Trophoblast cell (in vitro differentiated cells and primary cell): ENCODE measurements around the gene ZFYVE28.

Experiments
- DNase-seq, 2 donors: peaks; one replicate each; pipeline ENCODE4 v3.0.0-alpha.2; 2016
- H2AFZ ChIP-seq: 2 replicates; pipeline ENCODE4 v1.6.1; 2013; ENCODE audit warnings: low read length, moderate library complexity, mild to moderate bottlenecking; ENCODE audit not compliant: insufficient read depth, poor library complexity
- H2AK5ac ChIP-seq: 2 replicates; pipeline ENCODE4 v1.6.1; 2013; ENCODE audit warnings: mild to moderate bottlenecking, low read length
- H2BK120ac ChIP-seq: 2 replicates; pipeline ENCODE4 v1.6.1; 2013; ENCODE audit warnings: low read length, mild to moderate bottlenecking, moderate library complexity; ENCODE audit not compliant: insufficient read depth, poor library complexity
- H2BK12ac ChIP-seq: 2 replicates; pipeline ENCODE4 v1.6.1; 2013; ENCODE audit warnings: mild to moderate bottlenecking, low read length, moderate library complexity
- H2BK5ac ChIP-seq: 2 replicates; pipeline ENCODE4 v1.6.1; 2013; ENCODE audit warnings: low read length, low read depth, moderate library complexity, mild to moderate bottlenecking; ENCODE audit not compliant: poor library complexity
- H3K14ac ChIP-seq: 2 replicates; pipeline ENCODE4 v1.6.1; 2013; ENCODE audit warnings: mild to moderate bottlenecking, low read length
- H3K18ac ChIP-seq: 2 replicates; pipeline ENCODE4 v1.6.1; 2013; ENCODE audit warnings: mild to moderate bottlenecking, low read length
- H3K23ac ChIP-seq: 2 replicates; pipeline ENCODE4 v1.6.1; 2013; ENCODE audit warnings: low read length
- H3K27ac ChIP-seq: 2 replicates; pipeline ENCODE4 v1.5.1; 2013; ENCODE audit warnings: low read depth, mild to moderate bottlenecking, inconsistent platforms, low read length, moderate library complexity
- H3K27me3 ChIP-seq: 2 replicates; pipeline ENCODE4 v1.6.1; 2013; ENCODE audit warnings: inconsistent platforms, mild to moderate bottlenecking, low read length, moderate library complexity; ENCODE audit not compliant: insufficient read depth
- H3K36me3 ChIP-seq, 2 experiments: 1 replicate in 1 of 2; 2 replicates in 1 of 2; pipeline ENCODE4 v1.6.1; 2013; ENCODE audit warnings: low read length in 2 of 2, mild to moderate bottlenecking in 2 of 2, moderate library complexity in 1 of 2; ENCODE audit not compliant: insufficient read depth in 2 of 2, control insufficient read depth in 1 of 2
- H3K4ac ChIP-seq: 2 replicates; pipeline ENCODE4 v1.6.1; 2013; ENCODE audit warnings: low read depth, mild to moderate bottlenecking, low read length, moderate library complexity
- H3K4me1 ChIP-seq, 2 experiments: 1 replicate in 1 of 2; 2 replicates in 1 of 2; pipeline ENCODE4 v1.6.1; 2013; ENCODE audit warnings: low read length in 2 of 2, mild to moderate bottlenecking in 2 of 2, moderate library complexity in 1 of 2; ENCODE audit not compliant: insufficient read depth in 2 of 2, control insufficient read depth in 1 of 2
- H3K4me2 ChIP-seq: 2 replicates; pipeline ENCODE4 v1.6.1; 2013; ENCODE audit warnings: inconsistent platforms, mild to moderate bottlenecking, low read length, moderate library complexity
- H3K4me3 ChIP-seq: 2 replicates; pipeline ENCODE4 v1.5.1; 2013; ENCODE audit warnings: mild to moderate bottlenecking, low read depth, low read length, inconsistent platforms
- H3K79me1 ChIP-seq: one replicate; pipeline ENCODE4 v1.6.1; 2013; ENCODE audit warnings: low read length
- H3K79me2 ChIP-seq: 2 replicates; pipeline ENCODE4 v1.6.1; 2013; ENCODE audit warnings: low read length, mild to moderate bottlenecking; ENCODE audit not compliant: control insufficient read depth, insufficient read depth, poor library complexity
- H3K9ac ChIP-seq: 2 replicates; pipeline ENCODE4 v1.6.1; 2013; ENCODE audit warnings: mild to moderate bottlenecking, low read length
- H3K9me3 ChIP-seq: 2 replicates; pipeline ENCODE4 v1.6.1; 2013; ENCODE audit warnings: low read depth, mild to moderate bottlenecking, control low read depth, inconsistent platforms, low read length; ENCODE audit not compliant: insufficient read depth
- H4K12ac ChIP-seq: 2 replicates; pipeline ENCODE4 v1.6.1; 2013; ENCODE audit warnings: low read depth, mild to moderate bottlenecking, low read length, moderate library complexity
- H4K8ac ChIP-seq: 2 replicates; pipeline ENCODE4 v1.6.1; 2013; ENCODE audit warnings: low read depth, mild to moderate bottlenecking, low read length, moderate library complexity
- H4K91ac ChIP-seq: one replicate; pipeline ENCODE4 v1.6.1; 2013; ENCODE audit warnings: low read depth, mild to moderate bottlenecking, low read length, moderate library complexity
- WGBS: extraction: QIAGEN DNeasy Blood & Tissue Kit; methylation state at CpG from one replicate; pipeline ENCODE4 v1.1.7; 2013; ENCODE audit warnings: missing lambda C conversion rate; ENCODE audit not compliant: insufficient read length, insufficient coverage; ENCODE audit errors: extremely low coverage; 5-methylcytosine and 5-hydroxymethylcytosine counted together

Gene ZFYVE28

GRCh38 chr4:2335729-2336101, 82.7 kb downstream of the ZFYVE28 start:
- H2BK5ac ChIP-seq: no peak overlapping the region
- no peaks in the 10 kb centered on the region for H3K79me1 ChIP-seq
- H3K27ac ChIP-seq: no peak overlapping the region
- WGBS: no CpG with 5 or more reads among the region's 9 CpGs
- H2AFZ ChIP-seq: no peak overlapping the region
- no peak overlapping the region for H2BK120ac ChIP-seq
- no peak overlapping the region for H3K14ac ChIP-seq
- H3K4me1 ChIP-seq: no peaks in the 10 kb centered on the region
- H3K79me2 ChIP-seq: no peaks in the 10 kb centered on the region
- no peak overlapping the region for H4K12ac ChIP-seq
- H3K23ac ChIP-seq: no peak overlapping the region
- no peak for DNase-seq
- no peak overlapping the region for H2BK12ac ChIP-seq
- no peak overlapping the region for H2AK5ac ChIP-seq
- no peak overlapping the region for H3K9ac ChIP-seq
- peaks cover 2% of the 10 kb centered on the region for H3K9me3 ChIP-seq
- no peak overlapping the region for H4K8ac ChIP-seq
- no peak overlapping the region for H3K4me3 ChIP-seq
- H3K4me2 ChIP-seq: no peak overlapping the region
- no peaks in the 10 kb centered on the region for H3K27me3 ChIP-seq
- no peak overlapping the region for H3K4ac ChIP-seq
- H3K18ac ChIP-seq: no peak overlapping the region
- no peak overlapping the region for H4K91ac ChIP-seq
- no peaks in the 10 kb centered on the region for H3K36me3 ChIP-seq

- Histone ChIP-seq H4K8ac (no peak overlapping the region), H3K14ac (no peak overlapping the region), H3K18ac (no peak overlapping the region), H3K4me3 (no peak overlapping the region), H3K9me3 (peaks cover 2% of the 10 kb centered on the region), H3K23ac (no peak overlapping the region), H3K79me1 (no peaks in the 10 kb centered on the region), H4K12ac (no peak overlapping the region), H2BK5ac (no peak overlapping the region), H2BK120ac (no peak overlapping the region), H3K27me3 (no peaks in the 10 kb centered on the region), H3K9ac (no peak overlapping the region), H2AK5ac (no peak overlapping the region), H3K27ac (no peak overlapping the region), H4K91ac (no peak overlapping the region), H2BK12ac (no peak overlapping the region), H2AFZ (no peak overlapping the region), H3K4me2 (no peak overlapping the region), H3K4me1 (no peaks in the 10 kb centered on the region), H3K4ac (no peak overlapping the region), H3K36me3 (no peaks in the 10 kb centered on the region), H3K79me2 (no peaks in the 10 kb centered on the region)
- no CpG with 5 or more reads among the region's 27 CpGs for WGBS
- DNase-seq: no peak
Observed at GRCh38 chr4:2334826-2335728, 83.4 kb downstream of the ZFYVE28 start.

GRCh38 chr4:2333916-2334644, 84.4 kb downstream of the ZFYVE28 start:
- Histone ChIP-seq H3K4me3 (no peak overlapping the region), H3K27me3 (no peaks in the 10 kb centered on the region), H3K9me3 (peaks cover 2% of the 10 kb centered on the region), H3K4me2 (no peak overlapping the region), H3K4me1 (no peaks in the 10 kb centered on the region), H3K79me1 (no peaks in the 10 kb centered on the region), H4K12ac (no peak overlapping the region), H3K27ac (no peak overlapping the region), H3K23ac (no peak overlapping the region), H3K14ac (no peak overlapping the region), H3K36me3 (no peaks in the 10 kb centered on the region), H2AK5ac (no peak overlapping the region), H4K91ac (no peak overlapping the region), H3K4ac (no peak overlapping the region), H2BK120ac (no peak overlapping the region), H3K79me2 (no peaks in the 10 kb centered on the region), H2BK5ac (no peak overlapping the region), H3K18ac (no peak overlapping the region), H3K9ac (no peak overlapping the region), H2BK12ac (no peak overlapping the region), H4K8ac (no peak overlapping the region), H2AFZ (no peak overlapping the region)
- no peak for DNase-seq
- WGBS: no CpG with 5 or more reads among the region's 28 CpGs

- no CpG with 5 or more reads among the region's 18 CpGs for WGBS
Observed at GRCh38 chr4:2333356-2333841, 85.0 kb downstream of the ZFYVE28 start.

More at GRCh38 chr4:2333356-2333841, 85.0 kb downstream of the ZFYVE28 start:
- H3K4me1 ChIP-seq: no peaks in the 10 kb centered on the region
- H3K4me2 ChIP-seq: no peak overlapping the region
- no peak overlapping the region for H3K18ac ChIP-seq
- no peak for DNase-seq
- H2BK120ac ChIP-seq: no peak overlapping the region
- no peak overlapping the region for H3K9ac ChIP-seq
- no peak overlapping the region for H3K4me3 ChIP-seq
- H4K91ac ChIP-seq: no peak overlapping the region
- no peaks in the 10 kb centered on the region for H3K79me2 ChIP-seq
- H4K8ac ChIP-seq: no peak overlapping the region
- H4K12ac ChIP-seq: no peak overlapping the region
- H2BK5ac ChIP-seq: no peak overlapping the region
- no peak overlapping the region for H3K27ac ChIP-seq
- H2AK5ac ChIP-seq: no peak overlapping the region
- H2BK12ac ChIP-seq: no peak overlapping the region
- H3K14ac ChIP-seq: no peak overlapping the region
- H3K4ac ChIP-seq: no peak overlapping the region
- H3K27me3 ChIP-seq: no peaks in the 10 kb centered on the region
- H3K36me3 ChIP-seq: no peaks in the 10 kb centered on the region
- H3K23ac ChIP-seq: no peak overlapping the region
- peaks cover 2% of the 10 kb centered on the region for H3K9me3 ChIP-seq
- H3K79me1 ChIP-seq: no peaks in the 10 kb centered on the region
- H2AFZ ChIP-seq: no peak overlapping the region
